Gastrocnemius medialis (tissue), 4 donors: Measurements from ENCODE around the gene PRIMA1.

Experiments used
- CTCF ChIP-seq, 5 experiments: fragments of 450-650 bp in 3 of 5; fragments of 200-600 bp in 2 of 5; sonication (generic) in 2 of 5; IDR thresholded peaks in 4 of 5; conservative IDR thresholded peaks in 1 of 5; 1 replicate in 4 of 5; 2 replicates in 1 of 5; pipeline ENCODE4 v1.5.1; 2016 to 2019; ENCODE audit warnings: antibody characterized with exemption in 5 of 5, mild to moderate bottlenecking in 3 of 5, moderate library complexity in 3 of 5
- POLR2A ChIP-seq, 2 donors: fragments of 450-650 bp; IDR thresholded peaks; one replicate each; pipeline ENCODE4 v1.6.1; 2017; ENCODE audit warnings: antibody characterized with exemption in 2 of 2, mild to moderate bottlenecking in 2 of 2, moderate library complexity in 2 of 2

DNA sequence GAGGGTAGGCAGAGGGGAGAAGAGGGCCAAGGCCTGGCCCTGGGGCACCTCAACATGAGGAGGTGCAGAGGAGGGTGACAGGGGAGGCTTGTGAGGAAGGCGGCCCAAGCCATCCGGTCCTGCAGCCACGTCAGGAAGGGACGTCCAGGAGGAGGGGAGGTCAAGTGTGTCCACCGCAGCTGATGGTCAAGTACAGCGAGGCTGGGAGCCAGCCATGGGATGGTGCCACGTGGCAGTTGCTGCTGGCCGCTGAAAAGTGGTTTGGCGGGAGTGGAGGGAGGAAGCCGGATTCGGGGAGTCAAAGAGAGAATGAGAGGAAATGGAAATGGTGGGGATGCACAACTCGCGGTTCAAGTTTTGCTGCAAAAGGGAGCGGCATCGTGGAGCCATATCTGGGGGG, 41.2 kb downstream of the PRIMA1 start:
- TF ChIP-seq CTCF (IDR thresholded peaks at IDR 0.05 in 4 of 5, conservative IDR thresholded peaks at IDR 0.05 in 1 of 5) (no peak), POLR2A (IDR thresholded peaks at IDR 0.05) (no peak)
